Activated T-helper 17 cell treated with anti-CD3 and anti-CD28 coated beads, Interleukin-2, amount 50 U/mL, for 72 hours (primary cell): ENCODE data around the gene CCDC50. TPM values are rescaled to one million over a fixed set of nuclear protein-coding genes. Genes with fewer than 3 reads are reported as not detected.

Experiments used
- ATAC-seq: fragments of 150-1000 bp; cut with Tn5 transposase; replicated peaks from 2 replicates; pipeline ENCODE4 v1.10.0; 2021; ENCODE audit warnings: mild to moderate bottlenecking, moderate library complexity
- H3K27ac Mint-ChIP-seq: one replicate; pipeline ENCODE4 v1.8.0; 2022; ENCODE audit warnings: mixed read lengths
- H3K27me3 Mint-ChIP-seq: one replicate; pipeline ENCODE4 v1.8.0; 2022; ENCODE audit warnings: mixed read lengths
- H3K36me3 Mint-ChIP-seq: one replicate; pipeline ENCODE4 v1.8.0; 2022; ENCODE audit warnings: low read depth, mild to moderate bottlenecking, mixed read lengths
- H3K4me1 Mint-ChIP-seq: one replicate; pipeline ENCODE4 v1.8.0; 2022; ENCODE audit warnings: mixed read lengths
- H3K4me3 Mint-ChIP-seq: one replicate; pipeline ENCODE4 v1.8.0; 2022; ENCODE audit warnings: mild to moderate bottlenecking, mixed read lengths
- H3K9me3 Mint-ChIP-seq: one replicate; pipeline ENCODE4 v1.8.0; 2022; ENCODE audit warnings: mixed read lengths
- total RNA-seq, 2 donors: library from RNA; stranded (reverse); gene quantifications; one replicate each; pipeline ENCODE4 v1.2.3, GENCODE V29; 2022

CCDC50 gene, protein sequence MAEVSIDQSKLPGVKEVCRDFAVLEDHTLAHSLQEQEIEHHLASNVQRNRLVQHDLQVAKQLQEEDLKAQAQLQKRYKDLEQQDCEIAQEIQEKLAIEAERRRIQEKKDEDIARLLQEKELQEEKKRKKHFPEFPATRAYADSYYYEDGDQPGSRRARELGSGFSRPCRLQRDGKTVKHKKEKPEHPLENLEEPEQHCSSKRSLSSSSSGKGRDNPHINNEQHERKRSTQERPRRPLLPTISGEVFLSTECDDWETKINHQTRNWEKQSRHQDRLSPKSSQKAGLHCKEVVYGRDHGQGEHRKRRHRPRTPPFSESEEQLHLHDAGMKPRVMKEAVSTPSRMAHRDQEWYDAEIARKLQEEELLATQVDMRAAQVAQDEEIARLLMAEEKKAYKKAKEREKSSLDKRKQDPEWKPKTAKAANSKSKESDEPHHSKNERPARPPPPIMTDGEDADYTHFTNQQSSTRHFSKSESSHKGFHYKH
- total RNA-seq = 10 to 100 TPM; 12.6 to 14.6 TPM

DNA sequence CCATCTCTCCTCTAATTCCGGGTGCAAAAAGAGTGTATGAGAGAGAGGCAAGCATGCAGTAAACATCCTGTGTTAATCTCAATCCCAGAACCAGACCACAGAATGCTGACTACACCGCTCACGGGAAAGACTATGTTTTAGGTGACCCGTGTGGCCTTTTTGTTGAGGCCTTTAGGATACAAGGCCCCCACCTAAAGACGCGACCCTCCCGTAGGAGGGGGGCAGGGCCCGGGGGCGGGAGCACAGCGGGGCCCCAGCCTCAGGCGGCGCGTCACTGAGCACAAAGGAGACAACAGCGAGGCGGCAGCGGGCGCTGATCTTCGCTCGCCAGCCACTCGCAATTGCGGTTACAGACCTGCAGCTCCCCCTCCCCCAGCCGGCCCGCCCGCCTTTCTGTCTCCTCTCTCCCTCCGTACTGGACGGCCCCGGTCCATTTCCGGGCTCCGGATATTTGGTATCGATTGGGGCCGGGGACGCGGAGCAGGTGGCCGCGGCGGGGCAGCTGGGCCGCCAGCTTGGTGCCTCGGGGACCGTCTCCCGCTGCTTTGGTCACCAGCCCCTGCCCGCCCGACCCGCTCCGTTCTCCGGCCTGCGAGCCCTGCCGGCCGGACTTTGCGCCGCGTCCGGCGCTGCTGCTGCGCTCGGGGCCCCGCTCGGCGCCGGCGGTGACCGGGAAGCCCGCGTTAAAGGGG lies at the start of gene CCDC50:
Gene CCDC50 (plus strand): TSS at position 433 of the 692 bp plus-strand sequence. CDS start 281 bp downstream, outside the sequence.
- H3K27me3 Mint-ChIP-seq = peaks cover 20% of the 10 kb centered on the region
- H3K4me1 Mint-ChIP-seq = peaks cover 13% of the 10 kb centered on the region
- ATAC-seq = peak; percentile 62
- H3K4me3 Mint-ChIP-seq = peak within 1 kb of the TSS; percentile 81
- H3K27ac Mint-ChIP-seq = peak within 1 kb of the TSS; percentile 73
- peaks cover 3% of the 10 kb centered on the region for H3K9me3 Mint-ChIP-seq
- H3K36me3 Mint-ChIP-seq = no peaks in the 10 kb centered on the region

DNA sequence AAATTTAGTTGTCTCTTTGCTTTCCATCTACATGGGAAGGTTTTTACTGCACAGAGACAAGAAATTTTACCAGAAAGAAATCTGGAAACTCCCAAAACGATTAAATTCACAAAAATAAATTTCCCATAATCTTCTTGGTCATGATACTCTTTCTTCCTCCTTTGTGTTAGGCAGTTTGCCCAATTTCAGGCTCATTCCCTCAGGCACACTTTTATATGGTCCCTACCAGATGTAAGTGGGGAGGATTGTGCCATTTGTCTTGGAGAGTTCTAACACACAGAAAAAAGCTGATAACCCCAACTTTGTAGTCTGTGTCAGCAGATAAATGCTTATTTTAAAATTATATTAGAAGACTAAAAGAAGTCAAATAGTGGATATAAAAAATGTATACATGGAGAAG lies 49.1 kb upstream of the CCDC50 start:
- Mint-ChIP-seq H3K4me3 (no peak overlapping the region), H3K27me3 (no peaks in the 10 kb centered on the region), H3K4me1 (no peaks in the 10 kb centered on the region), H3K27ac (no peak overlapping the region), H3K36me3 (no peaks in the 10 kb centered on the region), H3K9me3 (no peaks in the 10 kb centered on the region)
- ATAC-seq = no peak

DNA sequence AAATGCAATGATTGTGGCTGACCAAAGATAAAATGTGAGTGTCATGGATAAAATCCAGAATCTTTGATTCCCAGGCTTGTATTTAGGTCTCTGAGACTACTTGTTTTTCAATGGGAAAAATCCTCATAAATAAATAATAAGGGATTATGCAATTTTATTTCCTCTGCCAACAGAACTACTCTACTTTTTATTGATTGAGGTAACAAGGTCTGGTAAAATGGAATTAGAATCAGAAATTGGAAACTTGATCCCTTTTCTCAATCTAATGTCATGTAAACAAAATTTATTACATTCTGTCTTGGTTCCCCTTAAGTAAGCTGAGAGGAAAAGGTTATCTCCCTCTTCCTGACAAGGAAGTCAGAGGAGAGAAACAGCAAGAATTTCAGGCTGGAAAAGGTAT lies 48.3 kb upstream of the CCDC50 start:
- Mint-ChIP-seq H3K4me3 (no peak overlapping the region), H3K27ac (no peak overlapping the region), H3K27me3 (no peaks in the 10 kb centered on the region), H3K4me1 (no peaks in the 10 kb centered on the region), H3K36me3 (no peaks in the 10 kb centered on the region), H3K9me3 (no peaks in the 10 kb centered on the region)
- no peak for ATAC-seq

DNA sequence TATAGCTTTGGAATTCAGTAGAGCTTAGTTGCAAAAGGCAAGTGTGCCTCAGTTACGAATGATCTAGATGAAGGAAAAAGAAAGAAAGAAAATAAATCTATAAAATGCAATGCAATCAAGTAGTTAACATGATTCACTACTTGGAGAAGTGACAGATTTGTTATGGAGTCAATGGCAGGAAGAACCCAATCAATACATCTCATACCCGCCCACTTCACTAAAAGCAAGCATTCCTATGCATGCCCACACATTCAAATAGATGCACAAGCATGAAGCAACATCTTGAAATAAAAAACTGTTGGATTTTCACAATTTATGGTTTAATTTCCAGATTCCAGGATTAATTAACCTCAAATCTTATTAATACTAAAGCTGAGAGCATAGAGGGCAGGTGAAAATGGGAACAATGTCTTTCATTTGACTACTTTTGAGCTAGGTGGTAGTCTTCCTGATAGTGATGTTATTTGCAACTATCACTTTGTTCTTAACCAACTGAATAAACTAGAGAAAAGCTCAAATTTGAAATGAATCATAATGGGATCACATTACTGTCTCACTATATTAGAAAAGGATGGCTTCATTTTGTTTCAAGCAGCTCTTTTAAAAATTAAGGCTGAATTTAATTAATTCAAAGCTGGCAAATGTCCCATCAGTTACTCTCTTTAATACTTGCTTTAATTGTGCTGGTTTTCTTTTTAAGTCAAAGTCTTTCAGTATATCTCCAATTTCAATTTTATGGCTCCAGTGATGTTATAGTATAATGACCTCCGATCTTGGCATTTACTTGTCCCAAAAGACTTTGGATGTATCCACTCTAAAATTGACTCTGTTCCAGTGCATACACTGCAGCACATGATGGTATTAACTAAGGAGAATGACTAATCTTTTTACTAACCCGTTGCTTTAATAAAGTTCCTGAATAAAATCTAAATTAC lies 46.7 kb upstream of the CCDC50 start:
- Mint-ChIP-seq H3K9me3 (no peaks in the 10 kb centered on the region), H3K27me3 (no peaks in the 10 kb centered on the region), H3K36me3 (no peaks in the 10 kb centered on the region), H3K4me1 (no peaks in the 10 kb centered on the region), H3K27ac (no peak overlapping the region), H3K4me3 (no peak overlapping the region)
- ATAC-seq = no peak

DNA sequence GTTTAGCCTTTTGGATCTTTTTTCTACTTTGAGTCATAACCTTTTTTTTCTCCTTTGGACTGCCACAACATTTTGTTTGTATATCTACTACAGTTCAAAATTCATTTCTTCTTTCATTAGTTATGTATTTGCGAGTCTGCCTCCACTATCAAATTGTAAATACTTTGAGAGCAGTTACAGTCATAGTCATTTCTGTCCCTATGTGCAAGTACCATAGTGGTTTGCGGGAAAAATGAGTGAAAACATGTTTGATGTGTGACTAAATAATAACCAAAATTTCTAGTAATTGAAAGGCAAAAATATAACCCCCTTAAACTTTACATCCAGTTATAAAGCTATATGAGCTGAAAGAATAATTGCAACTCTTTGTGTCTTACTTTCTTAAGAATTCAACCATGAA lies 45.8 kb upstream of the CCDC50 start:
- Mint-ChIP-seq H3K4me3 (no peak overlapping the region), H3K27me3 (no peaks in the 10 kb centered on the region), H3K4me1 (no peaks in the 10 kb centered on the region), H3K36me3 (no peaks in the 10 kb centered on the region), H3K9me3 (no peaks in the 10 kb centered on the region), H3K27ac (no peak overlapping the region)
- ATAC-seq = no peak

DNA sequence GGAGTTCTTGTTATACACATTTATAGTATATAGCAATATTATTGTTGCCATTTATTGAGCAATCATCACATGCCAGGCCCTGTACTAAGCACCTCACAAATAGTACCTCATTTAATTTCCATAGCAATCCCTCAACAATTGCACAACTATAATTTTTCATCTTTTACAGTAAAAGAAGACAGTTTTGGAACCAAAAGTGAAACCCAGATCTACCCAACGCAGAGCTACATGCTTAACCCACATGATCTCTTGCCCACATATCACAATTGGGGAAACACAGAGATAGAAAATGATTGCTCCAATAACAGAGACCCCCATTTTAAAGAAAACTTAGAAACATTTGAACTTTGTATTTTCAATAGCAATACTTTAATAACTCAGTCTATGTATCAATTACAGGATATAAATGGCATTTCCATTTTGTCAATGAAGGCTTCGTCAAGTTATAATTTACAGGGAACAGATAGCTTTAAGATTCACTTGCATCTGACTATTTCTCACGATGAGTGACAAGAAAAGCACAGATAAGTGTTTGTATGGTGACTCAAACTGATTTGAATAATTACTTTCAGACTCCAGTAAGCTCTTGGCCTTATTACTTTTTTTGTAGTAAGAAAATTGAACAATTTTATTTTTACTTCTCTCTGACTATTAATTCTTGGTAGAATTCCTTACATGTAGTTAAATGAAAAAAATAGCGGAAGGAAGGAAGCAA lies 38.7 kb upstream of the CCDC50 start:
- no peak for ATAC-seq
- Mint-ChIP-seq H3K27ac (no peak overlapping the region), H3K4me1 (peaks cover 5% of the 10 kb centered on the region), H3K9me3 (no peaks in the 10 kb centered on the region), H3K36me3 (no peaks in the 10 kb centered on the region), H3K27me3 (no peaks in the 10 kb centered on the region), H3K4me3 (peak overlapping the region; percentile 57)

DNA sequence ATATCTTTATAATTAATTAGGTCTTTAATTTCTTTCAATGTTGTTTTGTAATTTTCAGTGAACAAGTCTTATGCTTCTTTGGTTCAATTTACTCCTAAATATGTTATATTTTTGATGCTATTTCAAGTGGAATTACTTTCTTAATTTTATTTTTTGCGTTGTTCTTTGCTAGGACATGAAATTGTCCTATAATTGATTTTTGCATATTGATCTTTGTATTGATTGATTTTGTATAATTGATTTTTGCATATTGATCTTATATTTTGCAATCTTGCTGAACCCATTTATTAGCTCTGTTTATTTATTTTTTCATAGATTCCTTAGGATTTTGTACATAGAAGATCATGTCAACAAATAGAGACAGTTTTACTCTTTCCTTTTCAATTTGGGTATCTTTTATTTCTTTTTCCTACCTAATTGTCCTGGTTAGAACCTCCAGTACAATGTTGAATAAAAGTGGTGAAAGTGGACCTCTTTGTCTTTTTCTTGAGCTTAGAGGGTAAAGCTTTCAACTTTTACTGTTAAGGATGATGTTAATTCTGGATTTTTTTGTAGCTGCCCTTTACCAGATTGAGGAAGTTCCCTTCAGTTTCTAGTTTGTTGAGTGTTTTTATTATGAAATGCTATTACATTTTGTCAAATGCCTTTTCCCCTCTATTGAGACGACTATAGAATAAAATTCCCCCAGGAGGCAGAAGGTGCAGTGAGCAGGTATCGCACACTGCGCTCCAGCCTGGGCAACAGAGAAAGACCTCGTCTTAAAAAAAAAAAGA lies 36.8 kb upstream of the CCDC50 start:
- H3K27ac Mint-ChIP-seq = no peak overlapping the region
- H3K27me3 Mint-ChIP-seq = no peaks in the 10 kb centered on the region
- H3K4me1 Mint-ChIP-seq = peaks cover 5% of the 10 kb centered on the region
- H3K4me3 Mint-ChIP-seq = no peak overlapping the region
- H3K36me3 Mint-ChIP-seq = no peaks in the 10 kb centered on the region
- H3K9me3 Mint-ChIP-seq = no peaks in the 10 kb centered on the region
- no peak for ATAC-seq

DNA sequence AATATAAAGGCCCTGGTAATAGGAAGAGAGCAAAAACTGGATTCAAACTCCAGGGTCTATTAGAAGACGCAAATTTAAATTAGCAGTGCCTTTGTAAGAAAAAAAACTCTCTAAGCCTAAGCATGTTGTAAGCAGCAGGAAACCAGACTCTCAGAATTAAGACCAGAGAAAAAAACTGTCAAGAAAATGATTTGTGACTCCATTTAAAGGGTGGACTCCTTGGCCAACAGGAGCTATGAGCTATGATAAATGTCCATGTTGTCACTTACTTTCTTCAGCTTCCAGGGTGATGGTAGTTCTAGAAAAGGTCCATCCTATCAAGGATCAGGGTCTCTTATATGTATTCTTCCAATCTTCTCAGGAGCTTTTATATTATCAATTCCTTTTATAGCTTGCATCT lies 34.9 kb upstream of the CCDC50 start:
- no peak overlapping the region for H3K4me3 Mint-ChIP-seq
- H3K27ac Mint-ChIP-seq = no peak overlapping the region
- H3K27me3 Mint-ChIP-seq = no peaks in the 10 kb centered on the region

DNA sequence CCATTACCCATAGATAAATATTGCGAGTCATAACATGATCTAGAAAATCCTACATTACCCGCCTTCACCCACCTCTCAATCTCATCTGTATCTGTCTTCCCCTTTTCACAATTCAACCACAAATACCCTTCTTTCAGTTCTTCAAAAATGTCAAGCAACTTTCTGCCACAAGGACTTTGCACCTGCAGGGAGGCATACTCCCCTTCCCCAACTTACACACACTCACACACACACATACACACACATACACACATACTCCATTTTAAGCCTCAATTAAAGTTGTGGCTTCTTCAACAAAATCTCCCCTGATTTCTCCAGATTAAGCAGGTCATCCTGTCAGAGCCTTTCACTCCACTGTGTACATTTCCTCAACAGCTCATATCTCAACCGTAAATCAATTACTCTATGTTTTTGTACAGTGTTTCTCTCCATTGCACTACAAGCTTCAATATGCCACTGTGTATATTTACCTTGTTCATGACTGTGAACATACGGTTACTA lies 33.1 kb upstream of the CCDC50 start:
- Mint-ChIP-seq H3K9me3 (no peaks in the 10 kb centered on the region), H3K27ac (no peak overlapping the region), H3K36me3 (no peaks in the 10 kb centered on the region), H3K4me3 (no peak overlapping the region), H3K4me1 (no peaks in the 10 kb centered on the region), H3K27me3 (no peaks in the 10 kb centered on the region)
- no peak for ATAC-seq

More for the DNA sequence above, 34.9 kb upstream of the CCDC50 start:
- Mint-ChIP-seq H3K9me3 (no peaks in the 10 kb centered on the region), H3K36me3 (no peaks in the 10 kb centered on the region), H3K4me1 (peaks cover 5% of the 10 kb centered on the region)
- no peak for ATAC-seq

DNA sequence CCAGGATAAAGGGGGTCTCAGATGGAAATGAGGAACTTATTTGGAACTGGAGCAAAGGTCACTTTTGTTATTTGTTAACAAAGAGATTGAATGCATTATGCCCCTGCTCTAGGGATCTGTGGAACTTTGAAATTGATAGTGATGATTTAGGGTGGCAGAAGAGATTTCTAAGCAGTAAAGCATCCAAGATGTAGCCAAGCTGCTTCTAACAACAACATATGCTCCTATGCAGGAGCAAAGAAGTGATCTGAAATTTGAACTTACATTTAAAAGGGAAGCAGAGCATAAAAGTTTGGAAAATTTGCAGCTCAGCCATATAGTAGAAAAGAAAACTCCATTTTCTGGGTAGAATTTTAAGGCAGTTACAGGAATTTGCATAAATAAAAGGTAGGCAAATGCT lies 30.3 kb upstream of the CCDC50 start:
- H3K27ac Mint-ChIP-seq = no peak overlapping the region

DNA sequence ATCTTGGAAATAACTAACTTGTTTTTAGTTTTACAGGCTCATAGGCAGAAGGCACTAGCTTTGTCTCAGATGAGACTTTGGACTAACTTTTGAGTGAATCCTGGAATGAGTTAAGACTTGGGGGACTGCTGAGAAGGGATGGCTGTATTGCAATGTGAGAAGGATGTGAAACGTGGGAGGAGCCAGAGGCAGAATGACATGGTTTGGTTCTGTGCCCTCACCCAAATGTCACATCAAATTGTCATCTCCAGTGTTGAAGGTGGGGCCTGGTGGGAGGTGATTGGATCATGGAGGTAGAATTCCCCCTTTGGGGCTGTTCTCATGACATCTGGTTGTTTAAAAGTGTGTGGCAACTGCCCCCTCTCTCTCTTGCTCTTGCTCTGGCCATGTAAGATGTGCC lies 28.8 kb upstream of the CCDC50 start:
- Mint-ChIP-seq H3K27ac (no peak overlapping the region), H3K4me3 (no peak overlapping the region)
- ATAC-seq = peak; percentile 31

More for the DNA sequence above, 30.3 kb upstream of the CCDC50 start:
- ATAC-seq = no peak
- H3K4me1 Mint-ChIP-seq = no peaks in the 10 kb centered on the region
- no peaks in the 10 kb centered on the region for H3K36me3 Mint-ChIP-seq
- H3K4me3 Mint-ChIP-seq = no peak overlapping the region
- H3K27me3 Mint-ChIP-seq = no peaks in the 10 kb centered on the region
- no peaks in the 10 kb centered on the region for H3K9me3 Mint-ChIP-seq

DNA sequence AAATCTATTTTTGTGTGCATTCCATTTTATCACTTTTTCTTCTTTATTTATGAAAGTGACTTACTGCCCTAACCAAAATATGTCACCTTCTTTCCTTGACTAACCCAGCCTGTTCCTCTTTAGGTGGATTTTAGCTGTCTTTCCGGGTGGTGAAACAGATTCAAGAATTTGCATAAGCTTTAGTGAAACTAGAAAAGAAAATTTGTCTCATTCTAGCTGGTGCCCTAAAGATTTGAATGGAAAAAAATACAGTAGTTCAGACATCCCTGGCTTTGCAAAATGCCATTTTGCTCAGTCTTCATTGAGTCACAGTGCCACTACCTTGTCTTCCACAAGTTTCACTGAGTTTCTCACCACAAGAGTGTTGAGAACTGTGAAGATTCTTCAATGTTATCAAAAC lies 28.2 kb upstream of the CCDC50 start:
- ATAC-seq = peak; percentile 58
- Mint-ChIP-seq H3K27me3 (no peaks in the 10 kb centered on the region), H3K4me3 (no peak overlapping the region), H3K4me1 (no peaks in the 10 kb centered on the region), H3K36me3 (no peaks in the 10 kb centered on the region), H3K27ac (no peak overlapping the region), H3K9me3 (no peaks in the 10 kb centered on the region)

More for the DNA sequence above, 28.8 kb upstream of the CCDC50 start:
- Mint-ChIP-seq H3K36me3 (no peaks in the 10 kb centered on the region), H3K9me3 (no peaks in the 10 kb centered on the region), H3K27me3 (no peaks in the 10 kb centered on the region), H3K4me1 (no peaks in the 10 kb centered on the region)

DNA sequence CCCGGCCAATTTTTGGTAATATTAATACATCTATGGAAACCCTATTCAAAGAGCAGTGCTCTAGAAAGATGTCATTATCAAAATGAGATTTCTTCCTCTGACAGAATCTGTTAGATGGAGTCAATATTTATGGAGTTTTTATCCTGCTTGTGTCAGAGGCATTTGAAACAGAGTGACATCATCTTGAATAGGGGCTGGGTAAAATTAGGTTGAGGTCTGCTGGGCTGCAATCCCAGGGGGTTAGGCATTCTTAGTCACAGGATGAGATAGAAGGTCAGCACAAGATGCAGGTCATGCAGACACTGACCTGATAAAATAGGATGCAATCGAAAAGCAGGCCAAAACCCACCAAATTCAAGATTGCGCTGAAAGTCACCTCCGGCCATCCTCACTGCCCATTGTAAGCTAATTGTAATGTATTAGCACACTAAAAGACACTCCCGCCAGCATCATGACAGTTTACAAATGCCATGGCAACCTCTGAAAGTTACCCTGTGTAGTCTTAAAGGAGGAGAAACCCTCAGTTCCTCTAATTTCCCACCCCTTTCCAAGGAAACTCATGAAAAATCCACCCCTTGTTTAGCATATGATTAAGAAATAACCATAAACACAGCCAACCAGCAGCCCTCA lies 27.3 kb upstream of the CCDC50 start:
- Mint-ChIP-seq H3K4me1 (no peaks in the 10 kb centered on the region), H3K27me3 (no peaks in the 10 kb centered on the region), H3K27ac (no peak overlapping the region), H3K9me3 (no peaks in the 10 kb centered on the region), H3K36me3 (no peaks in the 10 kb centered on the region), H3K4me3 (no peak overlapping the region)
- no peak for ATAC-seq
